IMR-90 (cell line): ENCODE data around the gene EHMT1. TPM values are rescaled to one million over a fixed set of nuclear protein-coding genes. Genes with fewer than 3 reads are reported as not detected.
"Not testable (repeated sequence)": the region's sequence is repeated elsewhere in the genome, so short reads cannot be mapped to it uniquely, and the experiment has no call there.

Experiments
- ATAC-seq: fragments of 200-7000 bp; cut with Tn5 transposase; 2 replicates; pipeline ENCODE4 v1.9.1; 2020; ENCODE audit warnings: low read depth, mild to moderate bottlenecking, moderate library complexity
- BruUV-seq: library from RNA; stranded (reverse); fragments of 400-500 nt; replicated peaks from 2 replicates; lab custom pipeline; 2021; lab: Mats Ljungman, UMichigan
- CTCF ChIA-PET: fragments of 300-600 bp; formaldehyde crosslinking; extraction: SDS; loops from one replicate; lab custom pipeline; 2021; ENCODE audit warnings: antibody characterized with exemption; lab: Yijun Ruan, JAX
- POLR2A ChIA-PET: fragments of 300-600 bp; sonication (Branson Sonifier 250); formaldehyde crosslinking; loops from one replicate; lab custom pipeline; 2022; ENCODE audit warnings: antibody characterized with exemption; ENCODE audit not compliant: unreplicated experiment; lab: Charles Lee
- DNase-seq: peaks from one replicate; pipeline ENCODE4 v3.0.0; 2013
- H2AFZ ChIP-seq: replicated peaks from 2 replicates; pipeline ENCODE3; 2013; ENCODE audit warnings: low read length, mild to moderate bottlenecking; ENCODE audit not compliant: poor library complexity
- H2AK5ac ChIP-seq: 2 replicates; pipeline ENCODE4 v1.6.1; 2013; ENCODE audit warnings: low read depth, low read length, inconsistent platforms
- H2AK9ac ChIP-seq: replicated peaks from 2 replicates; pipeline ENCODE3; 2013; ENCODE audit warnings: mild to moderate bottlenecking, low read depth, low read length, moderate library complexity; ENCODE audit not compliant: poor library complexity
- H2BK120ac ChIP-seq: 2 replicates; pipeline ENCODE4 v1.6.1; 2013; ENCODE audit warnings: low read depth, low read length, inconsistent platforms
- H2BK15ac ChIP-seq: 3 replicates; pipeline ENCODE4 v1.6.1; 2013; ENCODE audit warnings: low read depth, low read length, inconsistent platforms
- H2BK20ac ChIP-seq: 2 replicates; pipeline ENCODE4 v1.6.1; 2013; ENCODE audit warnings: low read depth, mild to moderate bottlenecking, inconsistent platforms, low read length, moderate library complexity
- H2BK5ac ChIP-seq: 2 replicates; pipeline ENCODE4 v1.6.1; 2013; ENCODE audit warnings: mild to moderate bottlenecking, low read depth, low read length, inconsistent platforms; ENCODE audit not compliant: poor library complexity, severe bottlenecking
- H3K14ac ChIP-seq: replicated peaks from 2 replicates; pipeline ENCODE4 v1.6.1; 2013; ENCODE audit warnings: low read depth, low read length, inconsistent platforms
- H3K18ac ChIP-seq: 2 replicates; pipeline ENCODE4 v1.6.1; 2013; ENCODE audit warnings: low read depth, low read length, control low read depth
- H3K23ac ChIP-seq: 2 replicates; pipeline ENCODE4 v1.6.1; 2013; ENCODE audit warnings: low read depth, low read length, inconsistent platforms
- H3K27ac ChIP-seq: 2 replicates; pipeline ENCODE4 v1.5.1; 2013; ENCODE audit warnings: mild to moderate bottlenecking, control low read depth, low read length; ENCODE audit not compliant: insufficient read depth
- H3K27me3 ChIP-seq: 2 replicates; pipeline ENCODE4 v1.6.1; 2013; ENCODE audit warnings: low read length; ENCODE audit not compliant: control insufficient read depth, insufficient read depth
- H3K36me3 ChIP-seq: 2 replicates; pipeline ENCODE4 v1.6.1; 2013; ENCODE audit warnings: low read length, mixed read lengths; ENCODE audit not compliant: control insufficient read depth, insufficient read depth
- H3K4ac ChIP-seq: 2 replicates; pipeline ENCODE4 v1.6.1; 2013; ENCODE audit warnings: low read depth, low read length, inconsistent platforms
- H3K4me1 ChIP-seq: 2 replicates; pipeline ENCODE4 v1.6.1; 2013; ENCODE audit warnings: low read length, mixed read lengths; ENCODE audit not compliant: control insufficient read depth, insufficient read depth
- H3K4me2 ChIP-seq: 2 replicates; pipeline ENCODE4 v1.6.1; 2013; ENCODE audit warnings: low read depth, mild to moderate bottlenecking, control low read depth, low read length, moderate library complexity
- H3K4me3 ChIP-seq: 2 replicates; pipeline ENCODE4 v1.5.1; 2013; ENCODE audit warnings: low read depth, mild to moderate bottlenecking, control low read depth, low read length, moderate library complexity; ENCODE audit not compliant: insufficient read depth
- H3K56ac ChIP-seq: 2 replicates; pipeline ENCODE4 v1.6.1; 2013; ENCODE audit warnings: low read length, inconsistent platforms; ENCODE audit not compliant: insufficient read depth; ENCODE audit errors: extremely low read depth
- H3K79me1 ChIP-seq, 2 experiments: 2 replicates each; pipeline ENCODE4 v1.6.1; 2013; ENCODE audit warnings: low read length in 2 of 2, inconsistent platforms in 1 of 2, low read depth in 1 of 2
- H3K9ac ChIP-seq: 2 replicates; pipeline ENCODE4 v1.6.1; 2013; ENCODE audit warnings: low read depth, low read length, control low read depth
- H3K9me1 ChIP-seq: 2 replicates; pipeline ENCODE4 v1.6.1; 2013; ENCODE audit warnings: low read length, inconsistent platforms; ENCODE audit not compliant: insufficient read depth
- H3K9me3 ChIP-seq: 2 replicates; pipeline ENCODE4 v1.6.1; 2013; ENCODE audit warnings: low read length; ENCODE audit not compliant: control insufficient read depth, insufficient read depth
- H4K20me1 ChIP-seq: 2 replicates; pipeline ENCODE4 v1.6.1; 2013; ENCODE audit warnings: low read length, inconsistent platforms; ENCODE audit not compliant: insufficient read depth
- H4K5ac ChIP-seq: 2 replicates; pipeline ENCODE4 v1.6.1; 2013; ENCODE audit warnings: mild to moderate bottlenecking, low read depth, low read length, control low read depth
- H4K8ac ChIP-seq, 2 experiments: 2 replicates each; pipeline ENCODE4 v1.6.1; 2013; ENCODE audit warnings: low read depth in 2 of 2, low read length in 2 of 2, control low read depth in 1 of 2, inconsistent platforms in 1 of 2
- H4K91ac ChIP-seq: 2 replicates; pipeline ENCODE4 v1.6.1; 2013; ENCODE audit warnings: low read depth, low read length, inconsistent platforms; ENCODE audit not compliant: insufficient read depth
- MAFK ChIP-seq: IDR thresholded peaks from 2 replicates; pipeline ENCODE4 v1.6.1; 2012; ENCODE audit warnings: low read depth, low read length, improper control_type of control experiment
- MAZ ChIP-seq: IDR thresholded peaks from 2 replicates; pipeline ENCODE4 v1.6.1; 2012; ENCODE audit warnings: low read depth, mild to moderate bottlenecking, low read length, improper control_type of control experiment, moderate library complexity, borderline replicate concordance
- RFX5 ChIP-seq: IDR thresholded peaks from 2 replicates; pipeline ENCODE4 v1.8.0; 2012; ENCODE audit warnings: low read depth, mild to moderate bottlenecking, low read length, moderate library complexity
- WGBS, 2 experiments: methylation state at CpG; one replicate each; pipeline versions ENCODE4 v1.1.5 to v1.1.7; 2013; ENCODE audit warnings: missing lambda C conversion rate in 2 of 2; ENCODE audit not compliant: insufficient read length in 1 of 2; ENCODE audit errors: extremely low coverage in 2 of 2; 5-methylcytosine and 5-hydroxymethylcytosine counted together
- dilution Hi-C: fragments of 300-500 bp; cut with HindIII; formaldehyde crosslinking; loops from one replicate; pipeline ENCODE4 v1.14.3; 2018; ENCODE audit warnings: low sequenced_read_pairs; ENCODE audit not compliant: unreplicated experiment
- in situ Hi-C: fragments of 300-500 bp; cut with MboI; formaldehyde crosslinking; loops from 3 replicates; pipeline ENCODE4 v1.14.3; 2019; ENCODE audit warnings: low sequenced_read_pairs, inconsistent platforms, mixed read lengths
- intact Hi-C: fragments of 100-400 bp; cut with micrococcal nuclease; formaldehyde crosslinking; loops from 2 replicates; pipeline ENCODE4 v1.10.0; 2022
- polyA plus RNA-seq, 3 experiments: library from polyadenylated mRNA; depleted of rRNA; stranded (reverse); fragments of >200 nt; gene quantifications; 2 replicates each; pipeline ENCODE4 v1.2.3, GENCODE V29; 2012; ENCODE audit warnings: low replicate concordance in 1 of 3
- total RNA-seq: library from RNA; depleted of rRNA; stranded (reverse); fragments of >200 nt; gene quantifications from 2 replicates; pipeline ENCODE4 v1.2.3, GENCODE V29; 2012

Gene EHMT1
- total and polyA plus RNA-seq, 2 of the 4 experiments (the other 2 are of a cell fraction): 32.8 to 35.1 TPM

DNA sequence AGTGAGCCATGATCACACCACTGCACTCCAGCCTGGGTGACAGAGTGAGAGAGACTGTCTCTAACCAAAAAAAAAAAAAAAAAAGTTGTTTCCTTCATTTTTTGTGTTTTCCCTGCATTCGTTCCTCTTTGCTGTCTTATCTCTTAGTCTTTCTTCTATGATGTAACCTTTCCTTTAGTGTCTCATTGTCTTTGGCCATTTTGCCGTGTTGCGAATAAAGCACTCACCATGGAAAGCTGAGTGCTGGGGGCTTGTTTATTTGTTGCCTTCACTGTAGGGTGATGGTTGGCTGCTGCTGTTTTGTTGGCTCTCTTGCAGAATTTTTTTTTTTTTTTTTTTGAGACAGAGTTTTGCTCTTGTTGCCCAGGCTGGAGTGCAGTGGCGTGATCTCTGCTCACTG lies 7.7 kb downstream of the EHMT1 start:
- Histone ChIP-seq H2BK5ac (no peak overlapping the region), H2BK120ac (no peak overlapping the region), H2AK5ac (no peak overlapping the region), H3K4me2 (no peak overlapping the region), H3K9me3 (no peaks in the 10 kb centered on the region), H4K91ac (no peak overlapping the region), H4K5ac (no peak overlapping the region), H3K4me3 (no peak overlapping the region), H3K27me3 (no peaks in the 10 kb centered on the region), H3K9ac (no peak overlapping the region), H3K27ac (no peak overlapping the region), H3K14ac (no peak overlapping the region), H4K8ac (no peak overlapping the region), H3K23ac (no peak overlapping the region), H2AK9ac (no peak overlapping the region), H3K9me1 (peaks cover 10% of the 10 kb centered on the region), H3K18ac (no peak overlapping the region), H2BK20ac (no peak overlapping the region), H3K4ac (no peak overlapping the region), H3K79me1 (peaks cover 9 to 67% of the 10 kb centered on the region in 2 experiments; a peak in 2 of 4 replicates), H4K20me1 (peaks cover 77% of the 10 kb centered on the region), H2AFZ (no peak overlapping the region), H3K36me3 (0 out of 2 replicates have a peak, but pooled peaks cover 1% of the 10 kb centered on the region), H3K4me1 (peaks cover 8% of the 10 kb centered on the region), H2BK15ac (no peak overlapping the region), H3K56ac (no peak overlapping the region)
- ATAC-seq (no peak), DNase-seq (no peak)
- ChIA-PET CTCF (no interaction called here), POLR2A (no interaction called here)
- in situ Hi-C loops (no loop called here), intact Hi-C loops (no loop called here), dilution Hi-C loops (no loop called here)
- WGBS, 2 experiments: no CpG with 5 or more reads among the region's 4 CpGs
- no TSS peak for BruUV-seq
- no peak for TF ChIP-seq RFX5
- no peak for TF ChIP-seq MAFK
- TF ChIP-seq MAZ: no peak

DNA sequence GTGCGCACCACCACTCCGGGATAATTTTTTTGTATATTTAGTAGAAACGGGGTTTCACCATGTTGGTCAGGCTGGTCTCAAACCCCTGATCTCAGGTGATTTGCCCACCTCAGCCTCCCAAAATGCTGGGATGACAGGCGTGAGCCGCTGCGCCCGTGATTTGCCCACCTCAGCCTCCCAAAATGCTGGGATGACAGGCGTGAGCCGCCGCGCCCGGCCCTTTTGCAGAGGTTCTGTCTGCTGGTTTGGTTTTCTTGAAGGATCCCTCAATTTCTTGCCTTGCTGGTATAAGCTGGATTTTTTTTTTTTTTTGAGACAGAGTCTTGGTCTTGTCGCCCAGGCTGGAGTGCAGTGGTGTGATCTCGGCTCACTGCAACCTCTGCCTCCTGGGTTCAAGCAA lies 8.6 kb downstream of the EHMT1 start:
- H4K5ac ChIP-seq, H2AFZ ChIP-seq, H3K23ac ChIP-seq, H3K4ac ChIP-seq, CTCF ChIA-PET, in situ Hi-C loops, H2AK5ac ChIP-seq, H2BK15ac ChIP-seq, H2BK5ac ChIP-seq, H3K18ac ChIP-seq, H2AK9ac ChIP-seq, dilution Hi-C loops, H3K4me3 ChIP-seq, H3K56ac ChIP-seq, H3K9ac ChIP-seq, H3K4me2 ChIP-seq, BruUV-seq, H3K9me3 ChIP-seq, POLR2A ChIA-PET, H3K27me3 ChIP-seq, intact Hi-C loops, H3K4me1 ChIP-seq, H4K8ac ChIP-seq, H2BK20ac ChIP-seq, H4K91ac ChIP-seq, H3K27ac ChIP-seq, H2BK120ac ChIP-seq, ATAC-seq, H3K14ac ChIP-seq, H3K36me3 ChIP-seq, DNase-seq: not testable (repeated sequence)
- H3K79me1 ChIP-seq: peaks cover 15 to 72% of the 10 kb centered on the region in 2 experiments; a peak in 3 of 4 replicates
- H4K20me1 ChIP-seq: peaks cover 80% of the 10 kb centered on the region
- 100% methylated on average over 2 of the region's 14 CpGs; no CpG with 5 or more reads in 1 of the 2 experiments for WGBS, 2 experiments
- peaks cover 19% of the 10 kb centered on the region for H3K9me1 ChIP-seq
